HG03280 (cell line): ENCODE measurements around the gene SNUPN.
A peak's percentile ranks its signal among the peaks of the same experiment; 100 is the strongest.

Source experiments
- ATAC-seq: cut with Tn5 transposase; IDR thresholded peaks from one replicate; pipeline ENCODE4 v1.9.1; 2021; ENCODE audit warnings: mild to moderate bottlenecking, moderate library complexity; ENCODE audit not compliant: unreplicated experiment

SNUPN gene

GRCh38 chr15:75654201-75654907 is 28.8 kb upstream of the SNUPN start:
- ATAC-seq, result no peak

- no peak for ATAC-seq
These were observed 27.9 kb upstream of the SNUPN start for GRCh38 chr15:75653347-75653913.

DNA sequence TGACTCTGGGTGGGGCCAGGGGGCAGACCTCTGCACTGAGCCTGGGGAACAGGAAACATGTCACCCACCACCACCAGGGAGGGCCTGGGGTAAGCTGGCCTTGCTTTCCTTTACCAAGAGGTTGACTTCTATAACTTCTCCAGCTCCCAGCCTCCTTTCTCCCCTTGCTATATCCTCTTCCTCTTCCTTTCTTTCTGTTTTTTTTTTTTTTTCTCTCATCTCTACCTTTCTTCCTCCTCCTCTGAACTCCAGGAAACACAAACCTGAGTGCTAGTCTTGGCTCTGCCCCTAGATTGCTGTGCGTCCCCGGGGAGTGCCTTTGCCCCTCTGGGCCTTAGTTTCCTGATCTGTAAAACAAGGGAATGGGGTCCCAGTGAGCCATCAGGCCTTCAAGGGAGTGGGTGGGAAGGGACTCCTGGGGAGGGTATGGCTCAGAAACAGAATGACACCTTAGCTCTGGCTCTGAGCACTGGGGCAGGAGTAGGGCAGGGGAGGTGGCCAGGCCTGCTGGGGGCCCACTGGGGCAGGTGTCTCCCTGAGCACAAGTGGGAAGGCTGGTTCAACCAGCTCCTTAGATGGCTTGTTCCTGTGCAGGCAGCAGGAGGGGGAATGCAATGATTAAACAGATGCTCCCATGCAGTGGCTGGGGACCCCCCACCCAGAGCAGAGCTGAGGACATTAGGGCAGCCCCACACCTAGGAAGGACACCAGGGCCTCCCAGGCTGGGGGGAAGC is 26.5 kb upstream of the SNUPN start:
- no peak for ATAC-seq

DNA sequence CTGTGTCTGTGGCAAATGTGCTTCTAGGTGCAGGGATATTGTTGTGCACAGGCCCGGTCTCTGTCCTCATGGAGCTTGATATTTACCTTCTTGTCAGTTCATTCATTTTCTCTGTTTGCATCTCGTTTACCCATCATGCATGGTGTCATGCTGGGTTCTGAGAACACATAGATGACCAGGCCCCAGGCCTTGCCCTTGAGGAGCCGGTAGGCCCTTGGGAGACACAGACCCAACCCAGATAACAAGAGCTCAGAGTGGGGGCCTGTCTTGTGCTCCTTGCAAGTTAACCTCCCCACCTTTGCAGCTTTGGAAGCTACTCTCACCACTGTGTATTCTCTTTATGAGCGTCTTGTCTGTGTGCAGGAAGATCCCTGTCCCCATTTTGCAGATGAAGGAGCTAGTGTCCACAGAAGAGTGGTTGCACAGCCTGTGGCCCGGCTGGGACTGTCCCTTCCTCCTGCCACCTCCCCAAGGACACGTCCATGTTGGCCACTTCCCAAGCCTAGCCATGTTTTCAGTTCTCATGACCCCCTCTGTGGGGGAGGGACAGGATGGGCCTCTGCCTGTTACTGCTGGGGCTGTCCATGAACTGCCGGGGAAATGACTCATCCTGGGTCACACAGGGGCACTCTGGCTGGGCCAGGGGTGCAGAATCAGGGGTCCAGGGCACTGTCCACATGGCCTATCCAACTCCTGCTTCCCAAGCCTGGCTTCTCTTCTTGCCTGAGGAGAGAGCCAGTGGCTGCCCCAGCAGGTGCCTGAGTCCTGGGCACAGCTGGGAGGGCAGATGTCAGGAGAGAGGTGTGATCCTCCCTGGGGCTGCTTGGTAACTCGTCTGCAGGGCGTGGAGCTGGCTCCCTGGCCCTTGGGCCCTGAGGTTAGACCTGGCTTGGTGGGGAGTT is 25.6 kb upstream of the SNUPN start:
- ATAC-seq, result no peak

DNA sequence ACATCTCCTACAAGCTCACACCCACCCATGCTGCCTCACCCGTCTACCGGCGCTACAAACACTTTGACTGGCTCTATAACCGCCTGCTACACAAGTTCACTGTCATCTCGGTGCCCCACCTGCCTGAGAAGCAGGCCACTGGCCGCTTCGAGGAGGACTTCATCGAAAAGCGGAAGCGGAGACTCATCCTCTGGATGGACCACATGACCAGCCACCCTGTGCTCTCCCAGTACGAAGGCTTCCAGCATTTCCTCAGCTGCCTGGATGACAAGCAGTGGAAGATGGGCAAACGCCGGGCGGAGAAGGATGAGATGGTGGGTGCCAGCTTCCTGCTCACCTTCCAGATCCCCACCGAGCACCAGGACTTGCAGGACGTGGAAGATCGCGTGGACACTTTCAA is 24.3 kb upstream of the SNUPN start:
- no peak for ATAC-seq

DNA sequence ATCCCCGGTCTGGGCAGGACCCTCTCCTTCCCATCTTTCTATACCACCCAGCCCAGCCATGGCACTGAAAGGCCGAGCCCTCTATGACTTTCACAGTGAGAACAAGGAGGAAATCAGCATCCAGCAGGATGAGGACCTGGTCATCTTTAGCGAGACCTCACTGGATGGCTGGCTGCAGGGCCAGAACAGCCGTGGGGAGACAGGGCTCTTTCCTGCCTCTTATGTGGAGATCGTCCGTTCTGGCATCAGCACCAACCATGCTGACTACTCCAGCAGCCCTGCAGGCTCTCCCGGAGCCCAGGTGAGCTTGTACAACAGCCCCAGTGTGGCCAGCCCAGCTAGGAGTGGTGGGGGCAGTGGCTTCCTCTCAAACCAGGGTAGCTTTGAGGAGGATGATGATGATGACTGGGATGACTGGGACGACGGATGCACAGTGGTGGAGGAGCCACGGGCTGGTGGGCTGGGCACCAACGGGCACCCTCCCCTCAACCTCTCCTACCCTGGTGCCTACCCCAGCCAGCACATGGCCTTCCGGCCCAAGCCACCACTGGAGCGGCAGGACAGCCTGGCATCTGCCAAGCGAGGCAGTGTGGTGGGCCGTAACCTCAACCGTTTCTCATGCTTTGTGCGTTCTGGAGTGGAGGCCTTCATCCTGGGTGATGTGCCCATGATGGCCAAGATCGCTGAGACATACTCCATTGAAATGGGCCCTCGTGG is 23.7 kb upstream of the SNUPN start:
- no peak for ATAC-seq

- no peak for ATAC-seq
These were observed 22.9 kb upstream of the SNUPN start for GRCh38 chr15:75648156-75649000.

- ATAC-seq, result no peak
These were observed 22.0 kb upstream of the SNUPN start, which contains the start of gene SNX33 for GRCh38 chr15:75647370-75648155. Gene SNX33, plus strand, starts transcription at chr15:75647912. Its CDS starts 1,191 bp downstream, at chr15:75649103.

DNA sequence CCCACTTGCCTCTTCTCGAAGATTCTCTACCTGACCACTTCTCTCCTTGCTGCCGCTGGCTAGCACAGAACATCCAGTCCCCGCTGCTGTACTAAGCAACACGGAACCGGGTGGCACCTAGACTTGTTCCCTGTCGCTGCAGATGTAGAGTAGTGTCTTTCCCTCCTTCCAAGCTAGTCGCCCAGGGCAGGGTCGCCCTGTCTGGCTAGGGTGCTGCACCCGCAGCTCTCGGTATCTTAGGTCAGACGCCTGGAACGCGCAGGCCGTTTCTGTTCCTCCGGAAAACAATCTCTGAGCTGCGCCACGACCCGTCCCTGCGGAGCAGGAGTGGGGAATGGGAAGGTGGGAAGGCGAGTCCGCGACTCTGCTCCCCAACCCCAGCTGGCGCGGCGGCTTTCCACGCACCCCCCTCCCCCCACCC is 21.4 kb upstream of the SNUPN start:
- no peak for ATAC-seq

- no peak for ATAC-seq
These were observed 20.8 kb upstream of the SNUPN start for GRCh38 chr15:75646112-75646943.

- ATAC-seq, result no peak
These were observed 18.9 kb upstream of the SNUPN start for GRCh38 chr15:75644376-75644775.

- ATAC-seq, result no peak
These were observed 16.1 kb upstream of the SNUPN start for GRCh38 chr15:75641603-75642002.

DNA sequence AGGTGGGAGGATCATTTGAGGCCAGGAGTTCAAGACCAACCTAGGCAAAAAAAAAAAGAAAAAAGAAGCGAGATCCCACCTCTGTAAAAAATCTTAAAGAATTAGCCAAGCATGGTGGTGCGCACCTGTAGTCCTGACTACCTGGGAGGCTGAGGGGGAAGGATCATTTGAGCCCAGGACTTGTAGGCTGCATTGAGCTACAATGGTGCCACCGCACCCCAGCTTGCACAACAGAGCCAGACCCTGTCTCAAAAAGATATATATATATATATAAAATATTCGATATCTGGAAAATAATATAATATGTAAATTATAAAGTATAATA is 15.6 kb upstream of the SNUPN start:
- ATAC-seq, result no peak

GRCh38 chr15:75640483-75641178 is 15.1 kb upstream of the SNUPN start:
- peak; percentile 23 for ATAC-seq

- ATAC-seq, result peak; percentile 95
These were observed 14.4 kb upstream of the SNUPN start, which contains the start of gene IMP3 for GRCh38 chr15:75639709-75640482. Gene IMP3, minus strand, starts transcription at chr15:75640224. Its CDS starts 56 bp downstream, at chr15:75640168.

DNA sequence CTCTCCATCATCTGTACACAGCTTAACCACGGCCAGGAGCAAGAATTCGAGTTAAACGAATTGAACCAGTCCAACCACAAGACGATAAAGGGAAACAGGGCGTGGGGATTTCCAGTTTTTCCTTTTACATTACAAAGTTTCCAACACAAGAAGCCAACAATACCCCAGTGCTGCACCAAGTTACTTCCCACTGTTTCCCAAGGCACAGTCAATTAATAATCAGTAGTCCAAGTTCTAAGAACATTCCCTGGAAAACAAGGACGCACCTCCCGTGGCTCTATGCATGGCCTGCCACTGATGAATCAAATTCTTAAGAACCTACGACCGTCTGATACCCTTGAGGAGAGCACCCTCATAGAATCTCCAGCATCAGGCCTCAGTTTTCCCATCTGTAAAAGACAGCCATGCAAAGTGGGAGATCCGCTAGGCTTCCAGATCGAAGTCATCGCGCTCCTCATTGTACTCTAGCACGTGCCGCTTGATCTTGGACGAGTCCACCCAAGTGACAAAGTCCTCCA is 13.7 kb upstream of the SNUPN start:
- no peak for ATAC-seq
